ENCODE measurements around the gene SRD5A1.

The SRD5A1 gene

DNA sequence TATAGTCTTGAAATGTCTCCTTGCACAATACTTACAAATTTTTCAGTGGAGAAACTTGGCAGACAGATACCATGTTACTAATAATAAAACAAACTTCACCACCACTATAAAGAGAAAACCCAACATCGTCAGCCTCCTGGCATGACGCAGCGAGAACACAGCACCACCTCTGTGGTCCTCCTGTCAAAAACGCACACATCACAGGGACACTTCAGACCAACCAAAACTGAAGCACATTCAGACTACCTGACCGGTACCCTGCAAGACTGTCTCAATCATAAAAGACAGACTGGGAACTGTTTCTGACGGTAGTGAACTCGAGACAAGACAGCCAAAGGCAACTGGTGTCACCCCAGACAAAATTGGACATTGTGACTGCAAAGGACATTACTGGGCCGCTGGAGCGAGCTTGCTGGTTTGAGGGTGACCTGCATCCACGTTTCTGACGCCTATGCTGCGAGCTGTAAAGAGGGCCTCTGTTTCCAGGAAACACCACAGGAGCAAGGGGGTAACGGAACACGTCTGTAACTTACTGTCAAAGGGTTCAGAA, 34.8 kb upstream of the SRD5A1 start:
- 0 out of 2 replicates have a peak, but pooled peaks cover 6% of the 10 kb centered on the region for H3K36me3 ChIP-seq (replicated peaks; ENCODE audit: insufficient read depth, low read length)
- no peak for DNase-seq
- no peaks in the 10 kb centered on the region for H3K4me1 ChIP-seq (ENCODE audit: low read length)
- no peaks in the 10 kb centered on the region for H3K9me3 ChIP-seq (replicated peaks; ENCODE audit: insufficient read depth, low read length)
- no peak overlapping the region for H3K9ac ChIP-seq (ENCODE audit: low read length)
- H3K27me3 ChIP-seq (replicated peaks; ENCODE audit: insufficient read depth, low read length), result no peaks in the 10 kb centered on the region
- H4K20me1 ChIP-seq (ENCODE audit: insufficient read depth, low read length), result no peaks in the 10 kb centered on the region
- H3K9me2 ChIP-seq (replicated peaks; ENCODE audit: insufficient read depth, low read length), result no peaks in the 10 kb centered on the region
- TF ChIP-seq EZH2 (optimal IDR thresholded peaks at IDR 0.05; ENCODE audit: low read depth, low read length) (no peak), EZH2phosphoT487 (IDR thresholded peaks at IDR 0.05; ENCODE audit: low read length) (no peak)
- TF ChIP-seq, protein P1, sequence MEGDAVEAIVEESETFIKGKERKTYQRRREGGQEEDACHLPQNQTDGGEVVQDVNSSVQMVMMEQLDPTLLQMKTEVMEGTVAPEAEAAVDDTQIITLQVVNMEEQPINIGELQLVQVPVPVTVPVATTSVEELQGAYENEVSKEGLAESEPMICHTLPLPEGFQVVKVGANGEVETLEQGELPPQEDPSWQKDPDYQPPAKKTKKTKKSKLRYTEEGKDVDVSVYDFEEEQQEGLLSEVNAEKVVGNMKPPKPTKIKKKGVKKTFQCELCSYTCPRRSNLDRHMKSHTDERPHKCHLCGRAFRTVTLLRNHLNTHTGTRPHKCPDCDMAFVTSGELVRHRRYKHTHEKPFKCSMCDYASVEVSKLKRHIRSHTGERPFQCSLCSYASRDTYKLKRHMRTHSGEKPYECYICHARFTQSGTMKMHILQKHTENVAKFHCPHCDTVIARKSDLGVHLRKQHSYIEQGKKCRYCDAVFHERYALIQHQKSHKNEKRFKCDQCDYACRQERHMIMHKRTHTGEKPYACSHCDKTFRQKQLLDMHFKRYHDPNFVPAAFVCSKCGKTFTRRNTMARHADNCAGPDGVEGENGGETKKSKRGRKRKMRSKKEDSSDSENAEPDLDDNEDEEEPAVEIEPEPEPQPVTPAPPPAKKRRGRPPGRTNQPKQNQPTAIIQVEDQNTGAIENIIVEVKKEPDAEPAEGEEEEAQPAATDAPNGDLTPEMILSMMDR (IDR thresholded peaks at IDR 0.05; ENCODE audit: low read length), result no peak
- no peak overlapping the region for H3K4me2 ChIP-seq (ENCODE audit: low read depth, low read length)
- no peak overlapping the region for H3K27ac ChIP-seq (ENCODE audit: low read length)
- no peaks in the 10 kb centered on the region for H3K79me2 ChIP-seq (ENCODE audit: low read length)
- no peak overlapping the region for H2AFZ ChIP-seq (ENCODE audit: low read length)
- no peaks in the 10 kb centered on the region for H3F3A ChIP-seq (ENCODE audit: insufficient read depth, low read length)
- no peak overlapping the region for H3K4me3 ChIP-seq (ENCODE audit: low read length)

DNA sequence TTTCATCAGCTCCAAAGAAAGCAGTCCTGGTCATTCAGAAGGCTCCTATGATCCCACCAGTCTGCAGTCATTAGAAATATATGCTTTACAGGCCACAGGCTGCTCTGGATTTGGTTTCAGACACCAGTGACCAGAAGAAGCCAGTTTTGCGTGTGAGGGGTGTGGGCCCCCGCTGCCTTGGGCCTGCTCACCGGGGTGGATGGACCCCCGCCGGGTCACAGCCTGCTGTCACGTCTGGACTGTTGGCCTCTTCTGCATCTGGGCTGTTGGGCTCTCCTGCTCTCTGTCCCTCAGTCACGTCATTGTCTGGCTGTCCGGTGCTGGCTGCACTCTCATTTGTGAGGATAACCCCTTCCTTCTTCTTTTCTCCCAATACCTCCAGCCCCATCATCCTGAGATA, 33.5 kb upstream of the SRD5A1 start:
- H3K4me1 ChIP-seq (ENCODE audit: low read length), result no peaks in the 10 kb centered on the region
- H3K9me3 ChIP-seq (replicated peaks; ENCODE audit: insufficient read depth, low read length), result no peaks in the 10 kb centered on the region
- H4K20me1 ChIP-seq (ENCODE audit: insufficient read depth, low read length), result no peaks in the 10 kb centered on the region
- no peaks in the 10 kb centered on the region for H3F3A ChIP-seq (ENCODE audit: insufficient read depth, low read length)
- no peak overlapping the region for H2AFZ ChIP-seq (ENCODE audit: low read length)
- no peak overlapping the region for H3K9ac ChIP-seq (ENCODE audit: low read length)
- no peak for DNase-seq
- H3K27ac ChIP-seq (ENCODE audit: low read length), result no peak overlapping the region
- no peak overlapping the region for H3K4me3 ChIP-seq (ENCODE audit: low read length)
- 0 out of 2 replicates have a peak, but pooled peaks cover 9% of the 10 kb centered on the region for H3K36me3 ChIP-seq (replicated peaks; ENCODE audit: insufficient read depth, low read length)
- TF ChIP-seq EZH2 (optimal IDR thresholded peaks at IDR 0.05; ENCODE audit: low read depth, low read length) (no peak), EZH2phosphoT487 (IDR thresholded peaks at IDR 0.05; ENCODE audit: low read length) (no peak)
- H3K4me2 ChIP-seq (ENCODE audit: low read depth, low read length), result no peak overlapping the region
- H3K9me2 ChIP-seq (replicated peaks; ENCODE audit: insufficient read depth, low read length), result no peaks in the 10 kb centered on the region
- H3K27me3 ChIP-seq (replicated peaks; ENCODE audit: insufficient read depth, low read length), result no peaks in the 10 kb centered on the region
- no peaks in the 10 kb centered on the region for H3K79me2 ChIP-seq (ENCODE audit: low read length)

DNA sequence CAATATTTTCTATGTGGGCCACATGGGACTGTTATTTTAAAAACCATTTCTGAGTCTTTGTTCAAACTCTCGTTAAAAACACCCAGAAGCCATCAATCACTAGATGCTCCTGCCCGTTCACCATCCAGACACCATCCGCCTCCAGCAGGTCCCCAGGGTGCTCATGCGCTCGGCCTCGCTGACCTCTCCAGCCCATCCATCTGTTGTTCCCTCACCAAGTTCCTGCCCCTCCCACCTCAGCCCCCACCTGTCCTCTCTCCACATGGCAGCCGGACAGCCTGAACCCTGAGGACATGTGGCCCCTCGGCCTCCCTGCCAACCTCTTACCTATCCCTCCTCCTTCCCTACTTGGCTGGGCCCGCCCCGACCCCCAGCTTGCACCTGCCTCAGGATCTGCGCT, 32.0 kb upstream of the SRD5A1 start:
- H3K4me2 ChIP-seq (ENCODE audit: low read depth, low read length), result no peak overlapping the region
- H3K9me3 ChIP-seq (replicated peaks; ENCODE audit: insufficient read depth, low read length), result no peaks in the 10 kb centered on the region
- TF ChIP-seq EZH2 (optimal IDR thresholded peaks at IDR 0.05; ENCODE audit: low read depth, low read length), result no peak
- H3K4me1 ChIP-seq (ENCODE audit: low read length), result no peaks in the 10 kb centered on the region
- no peak overlapping the region for H2AFZ ChIP-seq (ENCODE audit: low read length)
- no peak overlapping the region for H3K9ac ChIP-seq (ENCODE audit: low read length)
- H3K9me2 ChIP-seq (replicated peaks; ENCODE audit: insufficient read depth, low read length), result no peaks in the 10 kb centered on the region
- H3K27me3 ChIP-seq (replicated peaks; ENCODE audit: insufficient read depth, low read length), result no peaks in the 10 kb centered on the region
- no peaks in the 10 kb centered on the region for H4K20me1 ChIP-seq (ENCODE audit: insufficient read depth, low read length)
- H3K27ac ChIP-seq (ENCODE audit: low read length), result no peak overlapping the region
- DNase-seq, result no peak
- H3K79me2 ChIP-seq (ENCODE audit: low read length), result no peaks in the 10 kb centered on the region
- no peaks in the 10 kb centered on the region for H3F3A ChIP-seq (ENCODE audit: insufficient read depth, low read length)
- peaks cover 15% of the 10 kb centered on the region; the same call in 1 of the 2 replicates for H3K36me3 ChIP-seq (replicated peaks; ENCODE audit: insufficient read depth, low read length)
- no peak overlapping the region for H3K4me3 ChIP-seq (ENCODE audit: low read length)

DNA sequence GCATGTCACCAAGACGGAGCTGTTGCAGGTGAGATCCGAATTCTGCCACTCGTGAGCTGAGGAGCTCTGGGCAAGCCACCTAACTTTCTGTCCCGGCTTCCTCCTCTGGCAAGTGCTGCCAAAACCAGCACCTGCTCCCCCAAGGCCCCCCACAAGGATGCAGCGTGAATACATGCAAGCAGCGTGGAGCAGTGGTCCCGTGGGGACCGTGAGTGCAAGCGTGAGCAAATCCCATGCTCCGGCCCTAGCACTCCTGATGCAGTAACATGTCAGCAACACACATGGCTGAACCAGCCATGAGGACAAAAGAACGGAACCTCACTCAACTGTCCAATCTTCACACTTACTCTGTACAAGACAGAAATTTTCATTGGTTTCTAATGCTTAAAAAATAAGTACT, 31.4 kb upstream of the SRD5A1 start:
- H3K36me3 ChIP-seq (replicated peaks; ENCODE audit: insufficient read depth, low read length), result peaks cover 15% of the 10 kb centered on the region; the same call in 1 of the 2 replicates
- no peaks in the 10 kb centered on the region for H4K20me1 ChIP-seq (ENCODE audit: insufficient read depth, low read length)
- H3K4me3 ChIP-seq (ENCODE audit: low read length), result no peak overlapping the region
- H3F3A ChIP-seq (ENCODE audit: insufficient read depth, low read length), result no peaks in the 10 kb centered on the region
- no peaks in the 10 kb centered on the region for H3K9me2 ChIP-seq (replicated peaks; ENCODE audit: insufficient read depth, low read length)
- H3K79me2 ChIP-seq (ENCODE audit: low read length), result no peaks in the 10 kb centered on the region
- no peaks in the 10 kb centered on the region for H3K9me3 ChIP-seq (replicated peaks; ENCODE audit: insufficient read depth, low read length)
- no peak for TF ChIP-seq EZH2phosphoT487 (IDR thresholded peaks at IDR 0.05; ENCODE audit: low read length)
- TF ChIP-seq, protein P1 (IDR thresholded peaks at IDR 0.05; ENCODE audit: low read length), result no peak
- no peak for TF ChIP-seq EZH2 (optimal IDR thresholded peaks at IDR 0.05; ENCODE audit: low read depth, low read length)
- no peak overlapping the region for H3K9ac ChIP-seq (ENCODE audit: low read length)
- no peaks in the 10 kb centered on the region for H3K4me1 ChIP-seq (ENCODE audit: low read length)
- no peak for DNase-seq
- no peaks in the 10 kb centered on the region for H3K27me3 ChIP-seq (replicated peaks; ENCODE audit: insufficient read depth, low read length)
- no peak overlapping the region for H2AFZ ChIP-seq (ENCODE audit: low read length)
- H3K27ac ChIP-seq (ENCODE audit: low read length), result no peak overlapping the region
- no peak overlapping the region for H3K4me2 ChIP-seq (ENCODE audit: low read depth, low read length)

All from MM.1S (cell line).